Measurements from ENCODE around the gene LPAR1. TPM values are rescaled to one million over a fixed set of nuclear protein-coding genes. Genes with fewer than 3 reads are reported as not detected.

LPAR1 gene
- total RNA-seq, 1 donor from 2014 or later, result 16.8 TPM

- FAIRE-seq (no peak), DNase-seq (ENCODE audit: low read depth) (no peak)
- H3K36me3 ChIP-seq (ENCODE audit: control insufficient read depth, insufficient read depth, low read length), result no peaks in the 10 kb centered on the region
- no peaks in the 10 kb centered on the region for H3K27me3 ChIP-seq (ENCODE audit: control insufficient read depth, insufficient read depth, low read length)
- TF ChIP-seq CTCF (IDR thresholded peaks at IDR 0.05; ENCODE audit: insufficient read depth, low read length, severe bottlenecking), result no peak
- no peak overlapping the region for H3K4me3 ChIP-seq (ENCODE audit: low read depth, low read length)
Measured at GRCh38 chr9:110984890-110985437, 53.3 kb downstream of the LPAR1 start.

GRCh38 chr9:110980261-110980660, 58.0 kb downstream of the LPAR1 start:
- Histone ChIP-seq H3K36me3 (ENCODE audit: control insufficient read depth, insufficient read depth, low read length) (no peaks in the 10 kb centered on the region), H3K27me3 (ENCODE audit: control insufficient read depth, insufficient read depth, low read length) (no peaks in the 10 kb centered on the region), H3K4me3 (ENCODE audit: low read depth, low read length) (no peak overlapping the region)
- TF ChIP-seq CTCF (IDR thresholded peaks at IDR 0.05; ENCODE audit: insufficient read depth, low read length, severe bottlenecking), result no peak
- DNase-seq (ENCODE audit: low read depth), result no peak
- FAIRE-seq, result no peak

GRCh38 chr9:110979636-110980035, 58.6 kb downstream of the LPAR1 start:
- FAIRE-seq (no peak), DNase-seq (ENCODE audit: low read depth) (no peak)
- no peak for TF ChIP-seq CTCF (IDR thresholded peaks at IDR 0.05; ENCODE audit: insufficient read depth, low read length, severe bottlenecking)
- no peaks in the 10 kb centered on the region for H3K36me3 ChIP-seq (ENCODE audit: control insufficient read depth, insufficient read depth, low read length)
- no peak overlapping the region for H3K4me3 ChIP-seq (ENCODE audit: low read depth, low read length)
- no peaks in the 10 kb centered on the region for H3K27me3 ChIP-seq (ENCODE audit: control insufficient read depth, insufficient read depth, low read length)

- FAIRE-seq (no peak), DNase-seq (ENCODE audit: low read depth) (no peak)
- H3K36me3 ChIP-seq (ENCODE audit: control insufficient read depth, insufficient read depth, low read length), result no peaks in the 10 kb centered on the region
- TF ChIP-seq CTCF (IDR thresholded peaks at IDR 0.05; ENCODE audit: insufficient read depth, low read length, severe bottlenecking), result no peak
- H3K27me3 ChIP-seq (ENCODE audit: control insufficient read depth, insufficient read depth, low read length), result no peaks in the 10 kb centered on the region
- H3K4me3 ChIP-seq (ENCODE audit: low read depth, low read length), result no peak overlapping the region
Measured at GRCh38 chr9:110978516-110978915, 59.8 kb downstream of the LPAR1 start.

- Histone ChIP-seq H3K27me3 (ENCODE audit: control insufficient read depth, insufficient read depth, low read length) (no peaks in the 10 kb centered on the region), H3K4me3 (ENCODE audit: low read depth, low read length) (no peak overlapping the region), H3K36me3 (ENCODE audit: control insufficient read depth, insufficient read depth, low read length) (peaks cover 2% of the 10 kb centered on the region)
- peak; percentile 70 for FAIRE-seq
- peak; percentile 97 for DNase-seq (ENCODE audit: low read depth)
- TF ChIP-seq CTCF (IDR thresholded peaks at IDR 0.05; ENCODE audit: insufficient read depth, low read length, severe bottlenecking), result no peak
Measured at GRCh38 chr9:110977259-110977709, 61.0 kb downstream of the LPAR1 start.

- Histone ChIP-seq H3K27me3 (ENCODE audit: control insufficient read depth, insufficient read depth, low read length) (no peaks in the 10 kb centered on the region), H3K36me3 (ENCODE audit: control insufficient read depth, insufficient read depth, low read length) (peaks cover 4% of the 10 kb centered on the region), H3K4me3 (ENCODE audit: low read depth, low read length) (no peak overlapping the region)
- DNase-seq (ENCODE audit: low read depth) (peak; percentile 20), FAIRE-seq (no peak)
- no peak for TF ChIP-seq CTCF (IDR thresholded peaks at IDR 0.05; ENCODE audit: insufficient read depth, low read length, severe bottlenecking)
Measured at GRCh38 chr9:110975969-110976368, 62.3 kb downstream of the LPAR1 start.
